HAP-1 (cell line): ENCODE measurements around the gene RNASE12.
"Not testable (repeated sequence)": the region's sequence is repeated elsewhere in the genome, so short reads cannot be mapped to it uniquely, and the experiment has no call there.

Source experiments
- DNase-seq, 2 experiments: peaks; one replicate each; pipeline ENCODE4 v3.0.0-alpha.2; 2016 to 2020; ENCODE audit warnings: low spot score in 2 of 2
- H3K27me3 ChIP-seq: fragments of 250-450 bp; sonication (Bioruptor Pico); 2 replicates; pipeline ENCODE4 v1.5.1; 2020; ENCODE audit warnings: low read depth, mild to moderate bottlenecking, moderate library complexity
- H3K36me3 ChIP-seq: fragments of 250-450 bp; sonication (Bioruptor Pico); replicated peaks from 2 replicates; pipeline ENCODE4 v1.5.1; 2020; ENCODE audit warnings: mild to moderate bottlenecking
- H3K4me1 ChIP-seq: fragments of 250-450 bp; sonication (Bioruptor Pico); 2 replicates; pipeline ENCODE4 v1.5.1; 2020; ENCODE audit warnings: mild to moderate bottlenecking
- H3K4me3 ChIP-seq: fragments of 250-450 bp; sonication (Bioruptor Pico); 2 replicates; pipeline ENCODE4 v1.5.1; 2020; ENCODE audit warnings: mild to moderate bottlenecking, moderate library complexity
- H3K9me3 ChIP-seq: fragments of 250-450 bp; sonication (Bioruptor Pico); 2 replicates; pipeline ENCODE4 v1.5.1; 2020; ENCODE audit warnings: mild to moderate bottlenecking, moderate library complexity
- in situ Hi-C: fragments of 300-500 bp; cut with MboI; formaldehyde crosslinking; loops from 3 replicates; pipeline ENCODE4 v1.14.3; 2020; ENCODE audit warnings: low sequenced_read_pairs, inconsistent platforms, mixed read lengths

The RNASE12 gene

DNA sequence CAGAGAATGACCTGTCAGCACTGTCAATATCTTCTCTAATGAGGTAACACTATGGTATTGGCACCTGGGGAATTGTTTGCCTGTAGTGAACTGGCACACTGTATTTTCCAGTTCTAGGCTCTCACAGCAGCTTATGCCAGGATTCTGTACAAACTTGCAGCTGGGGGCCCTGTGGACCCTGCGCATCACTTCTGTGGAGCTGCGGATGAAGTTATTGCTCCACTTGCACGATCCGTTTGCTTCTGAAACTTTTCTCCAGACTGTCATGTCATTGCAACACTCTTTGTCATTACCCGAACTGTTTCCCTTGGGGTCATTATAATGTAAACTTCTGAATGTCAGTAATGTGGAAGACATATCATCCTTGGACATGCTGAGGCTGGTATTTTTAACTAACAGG, 7.3 kb downstream of the RNASE12 start:
- no peak for DNase-seq
- 0 out of 2 replicates have a peak, but pooled peaks cover 7% of the 10 kb centered on the region for H3K27me3 ChIP-seq
- in situ Hi-C loops, result no loop called here
- H3K9me3 ChIP-seq, result no peaks in the 10 kb centered on the region
- H3K4me1 ChIP-seq, result peaks cover 17% of the 10 kb centered on the region
- no peak overlapping the region for H3K4me3 ChIP-seq
- H3K36me3 ChIP-seq, result no peaks in the 10 kb centered on the region

GRCh38 chr14:20583142-20583541, 8.0 kb downstream of the RNASE12 start:
- Histone ChIP-seq H3K9me3 (no peaks in the 10 kb centered on the region), H3K27me3 (0 out of 2 replicates have a peak, but pooled peaks cover 7% of the 10 kb centered on the region), H3K4me3 (no peak overlapping the region), H3K4me1 (peaks cover 17% of the 10 kb centered on the region), H3K36me3 (no peaks in the 10 kb centered on the region)
- in situ Hi-C loops, result no loop called here
- DNase-seq, result no peak

DNA sequence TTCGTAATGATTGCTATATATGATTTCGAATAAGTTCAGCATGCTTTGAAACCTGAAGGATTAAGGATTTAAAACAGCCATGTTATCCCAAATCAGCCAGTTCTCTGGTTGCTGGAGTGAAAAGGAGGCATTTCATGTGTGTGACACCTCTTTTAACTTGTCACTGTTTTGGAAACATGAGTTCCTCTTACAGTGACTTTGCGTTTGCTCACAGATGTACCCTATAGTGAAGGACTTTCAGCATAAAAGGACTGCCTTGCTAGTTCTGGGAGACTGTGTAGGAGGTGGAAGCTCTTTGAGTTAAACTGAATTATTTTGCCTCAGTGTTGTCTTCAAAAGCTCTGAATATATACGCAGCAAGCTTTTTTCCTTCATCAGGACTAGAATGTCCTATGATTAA, 10.9 kb downstream of the RNASE12 start:
- H3K4me3 ChIP-seq, result no peak overlapping the region
- peak; percentile 39 to 84 for DNase-seq
- 0 out of 2 replicates have a peak, but pooled peaks cover 3% of the 10 kb centered on the region for H3K27me3 ChIP-seq
- H3K36me3 ChIP-seq, result no peaks in the 10 kb centered on the region
- H3K4me1 ChIP-seq, result peaks cover 17% of the 10 kb centered on the region
- no peaks in the 10 kb centered on the region for H3K9me3 ChIP-seq
- in situ Hi-C loops, result no loop called here

GRCh38 chr14:20578784-20579502, 12.2 kb downstream of the RNASE12 start:
- DNase-seq, result no peak

DNA sequence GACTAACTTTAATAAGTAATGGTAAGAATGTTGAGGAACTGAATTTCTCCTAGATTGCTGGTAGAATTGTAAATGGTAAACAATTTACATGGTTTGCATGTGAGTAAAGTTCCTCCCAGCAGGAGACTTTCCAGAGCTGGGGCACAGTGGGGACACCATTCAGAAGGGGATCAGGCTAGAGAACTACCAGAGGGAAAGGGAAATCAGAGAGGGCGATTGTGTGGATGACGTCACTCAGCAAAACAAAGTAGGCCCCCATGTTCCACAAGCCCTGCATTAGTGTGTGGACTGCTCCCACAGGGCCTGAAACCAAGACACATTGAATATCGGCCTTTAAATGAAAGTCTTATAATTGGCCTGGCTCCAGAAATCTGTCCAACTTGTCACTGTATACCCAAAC, 12.9 kb downstream of the RNASE12 start:
- H3K4me1 ChIP-seq, result peaks cover 17% of the 10 kb centered on the region
- in situ Hi-C loops, result no loop called here
- DNase-seq, result no peak
- H3K27me3 ChIP-seq, result peaks cover 5% of the 10 kb centered on the region; the same call in 1 of the 2 replicates
- no peak overlapping the region for H3K4me3 ChIP-seq
- H3K36me3 ChIP-seq, result no peaks in the 10 kb centered on the region
- H3K9me3 ChIP-seq, result no peaks in the 10 kb centered on the region

More at GRCh38 chr14:20578784-20579502, 12.2 kb downstream of the RNASE12 start:
- H3K4me3 ChIP-seq, result no peak overlapping the region
- H3K36me3 ChIP-seq, result no peaks in the 10 kb centered on the region
- H3K4me1 ChIP-seq, result peaks cover 17% of the 10 kb centered on the region
- in situ Hi-C loops, result no loop called here
- no peaks in the 10 kb centered on the region for H3K27me3 ChIP-seq
- no peaks in the 10 kb centered on the region for H3K9me3 ChIP-seq

GRCh38 chr14:20572382-20572990, 18.7 kb downstream of the RNASE12 start:
- H3K4me1 ChIP-seq, in situ Hi-C loops, DNase-seq, H3K36me3 ChIP-seq, H3K27me3 ChIP-seq, H3K9me3 ChIP-seq, H3K4me3 ChIP-seq: not testable (repeated sequence)

- H3K9me3 ChIP-seq, H3K4me3 ChIP-seq, H3K36me3 ChIP-seq, H3K4me1 ChIP-seq, in situ Hi-C loops, DNase-seq, H3K27me3 ChIP-seq: not testable (repeated sequence)
Observed at GRCh38 chr14:20570720-20571119, 20.5 kb downstream of the RNASE12 start.

GRCh38 chr14:20569865-20570264, 21.3 kb downstream of the RNASE12 start:
- DNase-seq, H3K27me3 ChIP-seq, H3K36me3 ChIP-seq, H3K4me1 ChIP-seq, in situ Hi-C loops, H3K4me3 ChIP-seq, H3K9me3 ChIP-seq: not testable (repeated sequence)

GRCh38 chr14:20569066-20569465, 22.1 kb downstream of the RNASE12 start:
- Histone ChIP-seq H3K9me3 (no peaks in the 10 kb centered on the region), H3K36me3 (no peaks in the 10 kb centered on the region), H3K27me3 (peaks cover 5% of the 10 kb centered on the region; the same call in 1 of the 2 replicates), H3K4me1 (no peaks in the 10 kb centered on the region), H3K4me3 (no peak overlapping the region)
- DNase-seq, result no peak
- in situ Hi-C loops, result no loop called here

GRCh38 chr14:20568393-20568792, 22.8 kb downstream of the RNASE12 start:
- in situ Hi-C loops, result no loop called here

GRCh38 chr14:20567199-20567598, 24.0 kb downstream of the RNASE12 start:
- H3K36me3 ChIP-seq, H3K4me3 ChIP-seq, H3K27me3 ChIP-seq, in situ Hi-C loops, H3K4me1 ChIP-seq, H3K9me3 ChIP-seq: not testable (repeated sequence)
- peak in 1 of 2 experiments; percentile 18 for DNase-seq

More at GRCh38 chr14:20568393-20568792, 22.8 kb downstream of the RNASE12 start:
- peaks cover under 1% of the 10 kb centered on the region; the same call in 1 of the 2 replicates for H3K27me3 ChIP-seq
- H3K9me3 ChIP-seq, result no peaks in the 10 kb centered on the region
- H3K4me3 ChIP-seq, result no peak overlapping the region
- H3K36me3 ChIP-seq, result no peaks in the 10 kb centered on the region
- DNase-seq, result no peak
- no peaks in the 10 kb centered on the region for H3K4me1 ChIP-seq

DNA sequence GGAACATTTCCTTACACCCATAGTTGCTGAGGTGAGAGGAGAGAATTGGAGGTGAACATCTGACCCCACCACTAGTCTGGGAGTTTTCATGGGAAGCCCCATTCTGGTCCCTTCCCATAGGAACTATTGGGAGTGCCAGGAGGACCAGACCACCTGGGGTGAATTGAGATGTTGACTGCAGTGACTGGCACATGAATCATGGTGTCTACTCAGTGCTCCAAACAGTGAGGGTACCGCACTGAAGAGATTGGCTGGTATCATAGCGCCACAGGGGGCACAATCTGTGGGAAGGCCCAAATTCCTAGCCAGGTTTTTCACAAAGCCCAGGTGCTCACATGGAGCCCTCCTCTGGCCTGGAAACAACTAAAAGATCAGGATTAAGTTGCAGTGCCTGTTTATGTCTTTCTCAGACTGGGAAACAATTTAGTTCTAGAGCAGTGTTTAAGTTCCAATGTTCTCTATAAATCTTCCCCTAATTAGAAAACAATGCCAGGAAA, 26.6 kb downstream of the RNASE12 start:
- Histone ChIP-seq H3K4me1 (peaks cover 4% of the 10 kb centered on the region), H3K27me3 (peaks cover 7% of the 10 kb centered on the region; the same call in 1 of the 2 replicates), H3K4me3 (no peak overlapping the region), H3K9me3 (no peaks in the 10 kb centered on the region), H3K36me3 (no peaks in the 10 kb centered on the region)
- in situ Hi-C loops, result no loop called here
- no peak for DNase-seq

- no peak for DNase-seq
- Histone ChIP-seq H3K4me1 (peaks cover 6% of the 10 kb centered on the region), H3K27me3 (peaks cover 7% of the 10 kb centered on the region; the same call in 1 of the 2 replicates), H3K36me3 (no peaks in the 10 kb centered on the region), H3K4me3 (no peak overlapping the region), H3K9me3 (no peaks in the 10 kb centered on the region)
- in situ Hi-C loops, result no loop called here
Observed at GRCh38 chr14:20563971-20564370, 27.2 kb downstream of the RNASE12 start.

- no peak within 1 kb of the TSS for H3K4me3 ChIP-seq
- H3K9me3 ChIP-seq, result no peaks in the 10 kb centered on the region
- in situ Hi-C loops, result no loop called here
Observed at GRCh38 chr14:20560961-20561360, 30.2 kb downstream of the RNASE12 start, which contains the start of gene RNASE9. Gene RNASE9, minus strand, starts transcription at chr14:20561047.

More at GRCh38 chr14:20560961-20561360, 30.2 kb downstream of the RNASE12 start, which contains the start of gene RNASE9:
- no peak for DNase-seq
- Histone ChIP-seq H3K27me3 (peaks cover 7% of the 10 kb centered on the region; the same call in 1 of the 2 replicates), H3K4me1 (peaks cover 6% of the 10 kb centered on the region), H3K36me3 (no peaks in the 10 kb centered on the region)
